ENCODE measurements around the gene MINK1. TPM values are rescaled to one million over a fixed set of nuclear protein-coding genes. Genes with fewer than 3 reads are reported as not detected.

The MINK1 gene
- total RNA-seq, 1 experiment from 2014 or later = 68.8 TPM

- H3K36me3 Mint-ChIP-seq (ENCODE audit: insufficient read depth in 1 of 3, low read depth in 3 of 3) = peaks cover 0 to 2% (median 2%) of the 10 kb centered on the region in 3 experiments; a peak in 3 of 7 replicates
- Histone ChIP-seq H3K23me2 (ENCODE audit: insufficient read length, low read depth, low read length, poor library complexity, severe bottlenecking) (no peaks in the 10 kb centered on the region), H2AK5ac (ENCODE audit: insufficient read length, low read length) (no peak overlapping the region), H4K8ac (replicated peaks; ENCODE audit: insufficient read length, low read depth, low read length) (no peak overlapping the region), H3K4ac (ENCODE audit: low read depth, low read length) (no peak overlapping the region), H2BK120ac (ENCODE audit: low read depth, low read length, poor library complexity, severe bottlenecking) (no peak overlapping the region), H3K4me2 (ENCODE audit: insufficient read depth, insufficient read length, low read length) (no peak overlapping the region), H3K79me1 (ENCODE audit: insufficient read depth, low read depth, low read length, poor library complexity, severe bottlenecking) (no peaks in the 10 kb centered on the region), H3K9me3 (ENCODE audit: control insufficient read depth, low read depth, low read length) (no peaks in the 10 kb centered on the region), H3K79me2 (ENCODE audit: insufficient read depth, low read length) (peaks cover 2% of the 10 kb centered on the region; the same call in 1 of the 2 replicates), H4K5ac (ENCODE audit: insufficient read length, low read depth, low read length) (no peak overlapping the region), H3K27me3 (ENCODE audit: insufficient read depth, low read length) (no peaks in the 10 kb centered on the region), H2BK5ac (ENCODE audit: insufficient read length, low read length) (no peak overlapping the region), H3K27ac (ENCODE audit: insufficient read length, low read depth, low read length) (no peak overlapping the region), H3K9ac (ENCODE audit: extremely low read depth, insufficient read length, low read length) (no peak overlapping the region), H2AFZ (ENCODE audit: low read length) (no peak overlapping the region), H3K56ac (ENCODE audit: insufficient read length, low read depth, low read length) (no peak overlapping the region), H2BK20ac (ENCODE audit: low read depth, low read length, poor library complexity, severe bottlenecking) (no peak overlapping the region), H2BK12ac (ENCODE audit: insufficient read length, low read depth, low read length) (no peak overlapping the region), H4K20me1 (ENCODE audit: control insufficient read depth, insufficient read depth, insufficient read length) (no peaks in the 10 kb centered on the region), H4K91ac (ENCODE audit: insufficient read length, low read depth, low read length) (no peak overlapping the region), H3K14ac (ENCODE audit: insufficient read depth, low read length) (no peak overlapping the region), H3K23ac (ENCODE audit: insufficient read length, low read depth, low read length) (no peak overlapping the region), H3T11ph (ENCODE audit: low read length) (no peak overlapping the region), H2BK15ac (ENCODE audit: low read depth, low read length) (no peak overlapping the region), H3K18ac (ENCODE audit: insufficient read length, low read depth, low read length) (no peak overlapping the region), H3K4me1 (ENCODE audit: insufficient read depth, low read length) (no peaks in the 10 kb centered on the region; the same call in 1 of the 2 replicates)
- DNase-seq = no peak
- peaks cover 7% of the 10 kb centered on the region in 2 experiments for H3K4me1 Mint-ChIP-seq
- peak overlapping the region; percentile 47 to 65 (median 61); a peak in 6 of 7 replicates for H3K27ac Mint-ChIP-seq
- no CpG with 5 or more reads among the region's 8 CpGs for WGBS (ENCODE audit: extremely low coverage, insufficient read length, low lambda C conversion rate)
- no peaks in the 10 kb centered on the region for H3K9me3 Mint-ChIP-seq
- no peaks in the 10 kb centered on the region for H3K27me3 Mint-ChIP-seq (ENCODE audit: low read depth)
- no peak overlapping the region; a peak in 1 of 5 replicates for H3K4me3 Mint-ChIP-seq
- TF ChIP-seq CTCF (conservative IDR thresholded peaks at IDR 0.05) = no peak
Measured at GRCh38 chr17:4872786-4873185, 39.6 kb downstream of the MINK1 start.
